Right kidney (tissue), 1 donor: Measurements from ENCODE around the gene LIPC.

Source experiments
- DNase-seq: peaks from one replicate; pipeline ENCODE4 v3.0.0-alpha.2; 2016

The LIPC gene

GRCh38 chr15:58457466-58457965 is 25.7 kb downstream of the LIPC start:
- no peak for DNase-seq

DNA sequence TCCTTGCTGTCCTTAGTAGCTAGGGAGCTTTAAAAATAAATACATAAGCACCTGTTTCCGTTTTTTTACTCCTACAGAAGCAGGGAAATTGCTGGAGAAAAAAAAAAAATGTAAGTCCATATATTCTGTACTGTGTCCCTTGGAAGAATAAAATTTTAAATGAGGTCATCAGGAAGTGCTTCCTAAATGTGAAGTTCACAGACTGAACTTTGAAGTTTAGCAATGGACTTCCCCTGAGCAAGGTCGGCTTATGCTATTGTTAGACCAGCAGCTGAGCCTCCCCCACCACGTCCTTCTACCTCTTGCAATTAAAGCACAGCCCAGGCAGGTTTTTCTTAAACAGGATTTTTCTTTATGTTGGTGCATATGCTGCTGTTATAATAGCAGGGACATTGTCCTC is 26.3 kb downstream of the LIPC start:
- no peak for DNase-seq

DNA sequence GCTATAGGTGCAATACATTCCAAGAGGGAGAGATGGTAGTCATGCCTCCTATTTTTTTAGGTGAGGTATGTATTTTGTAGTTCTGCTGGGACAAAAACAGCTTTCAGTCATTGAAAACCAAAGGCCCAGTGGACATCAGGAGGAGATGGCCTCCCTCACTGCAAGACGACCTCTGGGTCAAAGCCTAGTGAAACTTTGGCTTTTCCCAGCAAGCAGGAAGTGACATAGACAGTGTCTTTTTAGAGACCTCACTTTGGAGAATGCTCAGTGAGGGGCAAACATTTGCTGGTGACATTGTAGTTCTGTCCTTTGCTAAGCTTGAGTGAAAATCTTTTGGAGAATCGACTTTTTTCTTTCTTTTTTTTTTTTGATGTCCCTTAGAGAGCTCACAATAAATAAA is 27.3 kb downstream of the LIPC start:
- DNase-seq, result no peak

DNA sequence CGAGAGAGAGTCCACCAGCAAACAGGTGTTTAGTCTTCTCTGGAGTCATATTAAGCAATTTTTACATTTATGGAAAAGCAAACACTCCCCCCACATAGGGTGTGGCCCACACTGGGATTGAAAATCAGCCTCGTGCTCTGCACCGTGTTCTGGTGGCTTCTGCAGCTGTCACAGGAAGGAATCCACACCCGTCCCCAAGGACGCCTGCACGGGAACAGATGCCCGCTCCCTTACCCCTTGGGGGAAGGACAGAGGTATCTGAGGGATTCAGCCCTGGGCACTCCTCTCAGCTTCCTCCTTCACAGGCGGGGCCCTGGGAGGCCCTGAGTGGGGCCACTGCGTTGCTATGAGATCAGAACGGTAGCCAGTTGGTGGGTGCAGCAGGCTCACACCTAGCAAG is 27.8 kb downstream of the LIPC start:
- DNase-seq, result no peak

DNA sequence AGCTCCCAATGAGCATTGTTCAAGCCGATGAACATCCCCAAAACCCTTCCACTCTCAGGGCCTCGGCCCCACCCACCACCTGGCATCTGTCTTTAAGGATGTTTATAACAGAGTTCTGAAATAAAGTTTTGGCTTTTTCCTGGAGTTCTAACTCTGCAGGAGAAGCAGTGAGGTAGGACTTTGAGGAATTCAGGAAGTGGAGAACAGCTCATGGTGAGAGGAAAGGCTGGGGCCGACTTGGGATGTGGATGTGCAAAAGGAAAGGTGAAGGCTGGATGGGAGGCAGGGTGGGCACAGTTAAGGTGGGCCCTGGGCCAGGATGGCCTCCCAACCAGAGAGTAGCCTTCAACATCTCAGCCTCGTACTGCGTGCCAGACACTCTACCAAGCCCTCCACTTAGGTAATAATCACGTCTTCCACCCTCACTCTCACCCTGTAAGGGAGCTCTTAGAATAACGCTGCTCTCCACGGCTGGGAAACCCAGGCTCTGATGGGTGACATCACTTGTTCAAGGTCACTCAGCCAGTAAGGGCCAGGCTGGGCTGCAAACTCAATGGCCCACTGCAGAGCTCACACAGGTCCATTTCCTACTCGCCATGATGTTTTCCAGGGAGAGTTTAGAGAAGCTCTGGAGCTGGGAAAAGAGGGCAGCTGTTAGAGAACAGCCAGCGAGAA is 28.5 kb downstream of the LIPC start:
- no peak for DNase-seq

DNA sequence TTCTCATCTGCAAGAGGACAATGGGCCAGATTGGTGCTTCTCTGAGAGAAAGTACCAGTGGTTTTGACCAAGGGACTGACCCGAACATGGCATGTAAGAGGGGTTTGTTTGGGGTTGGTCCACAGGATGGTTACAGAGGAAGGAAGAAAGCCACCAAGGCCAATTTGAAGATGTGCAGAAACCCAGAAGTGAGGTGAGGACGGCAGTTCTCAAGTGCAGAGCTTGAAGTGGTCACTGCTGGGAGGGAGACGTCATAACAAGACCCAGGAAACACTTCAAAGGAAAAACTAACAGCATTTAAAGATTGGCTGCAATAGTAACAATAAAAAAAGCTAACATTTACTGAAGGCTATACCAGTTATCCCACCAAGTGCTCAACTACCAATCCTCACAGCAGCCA is 29.1 kb downstream of the LIPC start:
- no peak for DNase-seq

DNA sequence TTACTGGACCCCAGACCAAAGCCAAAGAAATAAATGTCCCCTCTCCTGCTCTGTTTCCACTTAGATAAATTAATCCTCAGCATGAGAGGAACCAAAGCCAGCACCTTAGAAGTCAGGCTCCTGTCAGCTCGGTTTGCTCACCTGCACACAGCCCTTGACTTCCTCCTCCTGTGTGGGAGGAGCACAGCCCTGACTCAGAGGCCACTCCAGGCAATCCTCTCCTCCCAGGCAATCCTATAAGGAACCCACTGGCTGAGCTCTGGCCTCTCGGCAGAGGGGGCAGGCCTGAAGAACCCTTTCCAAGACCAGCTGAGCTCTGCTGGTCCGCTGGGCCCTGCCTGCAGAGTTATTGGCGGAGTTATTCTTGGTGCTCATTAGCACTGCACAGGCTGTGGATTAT is 30.8 kb downstream of the LIPC start:
- no peak for DNase-seq

DNA sequence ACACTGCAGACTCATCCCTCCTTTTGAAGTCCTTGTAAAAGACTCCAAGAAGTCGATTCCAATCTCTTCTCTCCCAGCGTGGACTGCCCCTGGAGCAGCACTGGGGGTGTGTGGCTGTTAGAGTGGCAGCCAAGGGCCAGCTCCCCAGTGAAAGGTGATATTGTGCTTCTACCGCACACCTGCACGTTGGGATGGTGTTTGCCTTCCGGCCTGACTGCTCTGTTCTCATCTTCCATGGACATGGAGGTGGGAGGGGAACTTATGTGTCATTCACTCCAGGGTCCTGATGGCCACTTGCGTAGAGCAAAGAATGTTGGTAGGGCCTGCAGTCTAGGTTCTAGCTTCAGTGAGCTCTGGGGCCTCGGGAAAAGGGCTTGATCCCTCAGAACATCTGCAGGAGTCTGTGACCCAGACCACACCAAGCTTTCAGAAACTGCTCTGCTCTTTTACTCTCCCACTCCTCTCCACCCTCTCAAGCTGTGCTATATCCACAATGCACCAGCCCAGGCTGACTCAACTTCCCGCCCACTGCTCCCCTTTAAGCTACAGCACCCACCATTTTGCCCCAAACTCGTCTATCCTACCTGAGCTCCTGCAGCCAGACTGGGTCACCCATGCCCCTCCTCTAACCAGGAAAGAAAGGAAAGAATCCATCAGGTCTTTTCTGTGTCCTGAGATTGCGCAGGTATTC is 31.3 kb downstream of the LIPC start:
- no peak for DNase-seq

GRCh38 chr15:58463815-58464650 is 32.2 kb downstream of the LIPC start:
- DNase-seq, result no peak

DNA sequence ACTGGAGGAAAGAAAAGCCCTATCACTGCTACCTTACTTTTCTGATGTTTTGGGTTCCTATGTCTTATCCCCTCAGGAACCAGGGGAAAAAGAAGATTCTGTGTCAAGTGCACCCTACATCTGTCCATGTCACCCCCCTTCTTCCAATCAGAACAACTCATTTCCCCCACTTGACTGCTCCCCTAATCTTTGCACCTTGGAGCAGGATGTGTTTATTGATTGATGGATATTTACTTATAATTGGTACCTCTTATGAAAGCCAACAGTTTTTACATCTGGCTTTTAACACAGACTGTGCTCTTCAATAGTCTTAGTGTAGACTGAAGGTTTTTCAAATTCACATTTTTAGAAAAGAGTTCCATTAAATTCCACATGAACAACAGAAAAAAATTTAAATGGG is 33.3 kb downstream of the LIPC start:
- DNase-seq, result no peak

DNA sequence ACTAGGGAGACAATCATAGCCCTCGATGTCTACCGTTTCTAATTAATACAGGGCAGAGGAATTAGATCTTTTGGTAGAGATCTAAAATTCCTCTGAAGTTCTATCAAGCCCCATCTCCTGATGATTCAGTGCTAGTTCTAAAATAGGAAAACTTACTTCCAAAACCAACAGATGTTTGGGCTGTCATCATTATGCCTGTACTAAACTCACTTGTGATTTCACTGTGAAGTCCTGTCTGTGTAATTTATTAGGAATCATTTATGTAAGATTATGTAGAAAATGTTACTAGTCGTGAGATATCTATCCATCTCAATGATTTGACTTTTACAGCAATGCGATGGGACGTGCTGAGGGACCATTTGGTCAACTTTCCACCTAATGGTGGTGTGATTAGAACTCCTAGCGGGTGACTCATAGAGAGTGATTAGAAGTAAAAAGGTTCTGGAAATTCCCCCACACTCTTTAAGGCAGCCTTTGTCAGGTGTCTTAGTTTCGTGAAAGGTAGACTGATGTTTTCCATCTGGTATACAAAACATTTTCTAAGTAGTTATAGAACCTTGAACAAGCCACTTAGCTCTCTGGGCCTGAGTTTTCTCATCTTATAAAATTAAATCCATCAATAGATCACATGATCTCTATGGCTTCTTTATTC is 34.2 kb downstream of the LIPC start:
- DNase-seq, result no peak

DNA sequence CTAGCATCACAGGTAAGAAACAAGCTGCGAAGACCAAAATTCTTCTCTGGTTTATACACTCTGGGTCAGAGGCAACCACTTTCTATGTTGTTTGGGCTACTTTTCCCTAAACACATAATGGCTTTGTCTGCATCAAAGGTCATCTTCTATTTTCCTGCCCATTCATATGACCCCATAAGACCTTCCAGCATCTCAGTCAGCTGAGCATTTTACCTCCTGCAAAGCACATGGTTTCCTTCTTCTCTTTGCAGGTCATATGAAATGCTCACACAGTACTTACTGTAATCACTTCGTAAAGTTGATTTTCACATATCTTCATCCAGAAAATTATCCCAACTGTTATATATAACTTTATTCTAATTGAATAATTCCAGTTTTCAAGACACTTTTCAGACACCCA is 34.8 kb downstream of the LIPC start:
- DNase-seq, result no peak

DNA sequence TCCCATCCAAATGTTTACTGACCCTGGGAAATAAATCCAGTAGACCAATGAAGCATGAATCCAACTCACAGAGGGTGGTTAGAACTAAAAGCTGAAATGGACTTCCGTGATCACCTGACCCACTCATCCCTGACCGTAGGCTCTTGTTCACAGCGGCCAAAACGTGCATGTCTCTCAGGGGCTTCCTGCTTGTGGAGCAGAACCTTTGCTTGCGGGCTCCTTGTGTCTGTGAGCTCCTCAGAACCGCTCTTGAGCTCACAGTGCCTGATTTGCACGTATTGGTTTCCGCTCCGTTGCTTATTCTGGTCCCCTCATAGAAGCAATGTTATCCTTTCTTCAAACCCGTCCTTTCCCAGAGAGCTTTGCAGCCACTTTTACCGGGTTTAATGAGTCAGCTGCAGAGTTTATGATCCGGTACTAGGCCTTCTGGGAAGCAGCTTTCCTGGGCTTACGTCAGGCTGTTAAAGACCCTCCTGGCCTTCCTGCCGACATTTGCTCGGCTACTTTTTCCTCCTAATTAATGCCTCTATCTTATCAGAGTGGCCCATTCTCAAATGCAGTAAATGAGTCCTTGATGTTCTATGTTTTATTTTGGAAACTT is 35.4 kb downstream of the LIPC start:
- DNase-seq, result peak; percentile 88

- DNase-seq, result no peak
Observed at GRCh38 chr15:58467722-58468423, 36.1 kb downstream of the LIPC start.

GRCh38 chr15:58469432-58470353 is 37.9 kb downstream of the LIPC start:
- no peak for DNase-seq

- DNase-seq, result no peak
Observed at GRCh38 chr15:58471348-58471747, 39.6 kb downstream of the LIPC start.

- no peak for DNase-seq
Observed at GRCh38 chr15:58472221-58472620, 40.4 kb downstream of the LIPC start.

DNA sequence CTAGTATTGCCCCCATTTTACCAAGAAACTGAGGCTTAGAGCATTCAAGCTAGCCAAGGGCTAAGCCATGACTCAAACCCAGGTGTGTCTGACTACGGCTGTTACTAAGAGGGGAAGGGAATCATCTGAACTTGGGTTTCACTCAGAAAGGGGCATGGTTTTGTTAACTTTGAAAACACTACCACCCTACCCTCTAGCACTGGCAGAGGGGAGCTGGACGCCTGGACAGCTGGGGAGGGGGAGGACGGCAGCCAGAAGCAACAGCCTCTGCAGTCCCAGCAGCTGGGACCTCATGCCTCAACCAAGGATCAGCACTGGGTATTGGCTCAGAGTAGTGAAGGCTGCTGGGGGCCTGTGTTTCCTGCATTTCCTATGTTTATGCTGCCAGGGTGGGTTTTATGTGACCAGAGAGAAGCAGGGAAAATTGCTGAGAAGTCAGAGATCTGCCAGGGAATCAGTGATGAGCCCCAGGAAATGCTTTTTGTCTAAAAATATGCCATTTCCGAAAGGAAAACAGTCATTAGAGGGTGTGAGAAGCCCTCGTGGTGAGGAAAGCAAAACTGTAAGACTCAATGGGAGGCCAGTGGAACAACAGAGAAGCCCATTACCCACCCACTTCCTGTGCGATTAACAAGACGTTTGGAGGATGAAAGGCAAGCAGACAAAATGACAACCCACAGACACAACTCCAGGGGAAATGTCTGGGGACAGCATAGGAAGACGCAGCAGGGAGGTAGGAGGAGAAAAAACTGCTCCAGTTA is 41.2 kb downstream of the LIPC start:
- DNase-seq, result peak; percentile 19

DNA sequence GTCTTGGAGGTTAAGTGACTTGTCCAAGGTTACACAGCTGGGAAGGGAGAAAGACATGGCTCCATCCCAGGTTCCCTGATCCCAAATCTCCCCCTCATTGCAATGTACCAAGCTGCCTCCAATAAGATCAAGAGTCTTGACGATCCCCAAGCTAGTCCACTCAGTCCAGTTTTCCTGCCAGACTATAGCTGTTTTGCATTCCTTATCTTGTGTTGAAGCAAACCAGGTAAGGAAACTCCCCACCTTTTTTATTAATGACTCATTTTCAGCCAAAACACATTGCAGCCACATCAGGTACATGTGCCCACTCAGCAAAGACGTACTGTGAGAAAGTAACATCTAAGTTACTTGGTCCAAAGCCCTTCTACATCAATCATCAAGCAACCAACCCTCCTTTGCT is 41.9 kb downstream of the LIPC start:
- DNase-seq, result no peak
